GM19035 (cell line): ENCODE measurements around the gene TBL1Y.
"Not testable (repeated sequence)": the region's sequence is repeated elsewhere in the genome, so short reads cannot be mapped to it uniquely, and the experiment has no call there.

Source experiments
- ATAC-seq: cut with Tn5 transposase; IDR thresholded peaks from one replicate; pipeline ENCODE4 v1.9.1; 2021; ENCODE audit not compliant: unreplicated experiment

The TBL1Y gene

DNA sequence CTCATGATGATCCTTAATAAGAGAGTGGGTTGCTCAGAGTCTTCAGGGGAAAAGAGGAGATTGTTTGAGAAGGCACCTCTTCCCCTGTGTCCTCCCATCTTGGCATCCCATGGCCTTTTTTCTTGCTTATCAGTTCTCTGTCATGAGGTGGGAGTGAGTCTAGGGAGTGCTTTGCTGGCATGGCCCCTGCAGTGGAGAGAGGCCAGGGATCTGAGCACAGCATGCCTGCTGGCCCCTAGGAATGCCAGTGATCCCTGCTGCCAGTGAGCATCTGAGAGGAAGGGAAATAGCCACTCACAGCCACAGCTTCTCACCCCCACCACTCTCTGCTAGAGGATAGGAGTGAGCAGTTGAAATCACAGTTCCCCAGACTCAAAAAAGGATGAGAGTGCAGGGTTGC, 168.2 kb downstream of the TBL1Y start:
- ATAC-seq, result no peak

DNA sequence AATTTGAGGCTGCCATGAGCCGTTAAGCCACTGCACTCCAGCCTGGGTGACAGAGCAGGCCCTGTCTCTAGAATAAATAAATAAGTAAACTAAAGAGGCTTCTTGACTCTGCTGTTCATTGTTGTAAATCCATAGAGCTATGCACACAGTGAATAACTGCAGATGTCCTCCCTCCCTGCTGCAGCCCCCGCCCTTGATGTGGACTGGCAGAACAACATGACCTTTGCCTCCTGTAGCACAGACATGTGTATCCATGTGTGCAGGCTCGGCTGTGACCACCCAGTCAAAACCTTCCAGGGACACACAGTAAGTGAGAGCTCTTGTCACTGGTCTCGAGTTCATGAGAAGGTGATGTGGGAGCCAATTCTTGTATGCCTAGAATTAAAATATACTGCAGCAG, 170.1 kb downstream of the TBL1Y start:
- ATAC-seq, result not testable (repeated sequence)

DNA sequence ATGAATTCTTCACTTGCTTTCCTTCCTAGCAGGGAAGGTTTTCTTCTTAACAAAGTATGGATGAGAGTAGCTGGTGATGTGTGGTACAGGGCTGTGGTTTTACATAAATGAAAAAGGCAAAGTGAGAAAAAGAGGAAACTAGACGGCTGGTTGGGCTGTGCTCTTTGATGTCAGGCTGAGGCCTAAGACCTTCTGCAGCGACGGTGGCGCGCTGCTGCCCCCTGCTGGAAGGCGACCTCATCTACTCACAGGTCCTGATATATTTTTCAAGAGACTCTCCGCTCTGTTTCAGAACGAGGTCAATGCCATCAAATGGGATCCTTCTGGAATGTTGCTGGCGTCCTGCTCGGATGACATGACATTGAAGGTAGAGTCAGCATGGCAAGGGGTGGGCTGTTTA, 175.1 kb downstream of the TBL1Y start:
- ATAC-seq, result peak; percentile 95

DNA sequence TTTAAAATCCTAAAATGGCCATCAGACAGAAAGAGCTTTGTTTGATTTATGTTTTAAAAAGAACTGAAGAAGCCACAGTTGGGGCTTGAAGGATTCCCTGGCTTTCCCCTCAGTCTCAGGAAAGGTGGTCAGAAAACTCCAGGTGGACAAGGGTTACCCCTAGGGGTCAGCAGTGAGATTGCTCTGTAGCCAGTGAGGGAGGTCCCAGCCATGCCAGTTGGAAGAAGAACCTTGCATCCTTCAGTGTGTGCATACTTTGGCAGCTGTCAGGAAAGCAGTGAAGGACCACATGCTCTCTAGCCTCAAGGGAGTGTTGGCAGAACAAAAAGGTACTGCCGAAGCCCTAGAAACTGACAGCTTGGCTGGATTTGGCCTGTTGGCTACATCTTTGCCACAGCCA, 182.3 kb downstream of the TBL1Y start:
- ATAC-seq, result no peak

DNA sequence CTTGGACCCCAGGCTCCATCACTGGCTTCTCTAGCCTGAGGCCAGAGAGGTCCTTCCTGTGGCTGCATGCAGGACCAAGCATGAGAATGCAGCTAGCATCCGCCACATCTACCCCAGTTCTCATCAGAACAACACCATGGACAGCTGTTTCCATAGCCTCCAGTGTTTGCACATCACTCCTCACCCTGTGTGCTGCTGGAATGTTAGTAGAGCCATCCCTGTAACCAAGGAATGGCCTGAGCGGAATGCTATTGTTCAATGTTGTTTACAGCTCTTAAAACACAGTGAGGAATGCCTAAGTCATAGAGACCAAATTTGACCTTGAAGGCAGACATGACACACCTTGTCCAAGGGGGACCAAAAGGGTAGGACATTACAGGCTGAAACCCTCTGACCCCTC, 183.9 kb downstream of the TBL1Y start:
- no peak for ATAC-seq

DNA sequence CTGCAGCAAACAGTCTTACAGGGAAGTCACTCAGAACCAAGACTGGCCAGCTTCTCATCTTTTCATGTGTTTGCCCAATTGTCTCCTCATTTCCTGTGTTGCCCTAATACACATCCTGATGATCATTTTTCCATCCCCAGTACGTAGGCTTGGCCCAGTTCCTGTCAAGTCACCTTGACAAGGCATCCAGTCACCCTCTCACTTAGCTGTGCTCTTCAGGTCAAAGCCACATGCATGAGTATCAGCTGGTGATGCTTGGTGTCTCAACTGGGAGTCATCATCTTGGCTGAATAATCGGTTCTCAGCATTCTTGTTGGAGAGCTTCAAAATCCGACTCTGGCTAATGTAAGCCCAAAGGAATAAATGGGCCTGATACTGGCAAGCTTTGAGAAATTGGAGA, 186.5 kb downstream of the TBL1Y start:
- ATAC-seq, result no peak

DNA sequence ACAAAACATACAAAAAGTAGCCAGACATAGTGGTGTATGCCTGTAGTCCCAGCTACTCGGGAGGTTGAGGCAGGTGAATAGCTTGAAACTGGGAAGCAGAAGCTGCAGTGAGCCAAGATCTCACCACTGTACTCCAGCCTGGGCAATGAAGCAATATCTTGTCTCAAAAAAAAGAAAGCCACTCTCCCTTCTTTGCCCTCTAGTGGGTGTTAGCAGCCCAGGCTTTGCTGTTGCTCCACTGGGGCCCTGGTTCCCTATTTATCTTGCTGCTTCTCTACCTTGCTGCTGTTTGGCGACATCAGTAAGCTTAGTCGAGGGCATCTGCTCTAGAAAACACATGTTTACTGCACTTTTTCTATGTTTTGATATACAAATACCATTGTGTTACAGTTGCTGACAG, 189.2 kb downstream of the TBL1Y start:
- ATAC-seq, result no peak

DNA sequence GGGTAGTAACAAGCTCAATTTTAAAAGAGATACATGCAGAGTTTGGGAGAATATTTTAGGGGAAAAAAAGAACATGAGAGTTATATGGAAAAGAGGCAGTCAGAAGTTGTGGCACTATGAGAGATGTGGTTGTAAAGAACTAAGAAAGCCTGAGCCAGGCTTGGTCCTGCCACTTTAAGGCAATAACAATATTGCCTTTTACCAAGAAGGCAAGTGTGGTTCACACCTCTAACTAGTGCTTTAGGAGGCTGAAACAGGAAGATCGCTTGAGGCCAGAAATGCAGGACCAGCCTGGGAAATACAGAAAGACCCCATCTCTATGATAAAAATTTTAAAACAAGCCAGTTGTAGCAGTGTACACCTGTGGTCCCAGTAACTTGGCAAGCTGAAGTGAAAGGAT, 192.2 kb downstream of the TBL1Y start:
- ATAC-seq, result no peak

DNA sequence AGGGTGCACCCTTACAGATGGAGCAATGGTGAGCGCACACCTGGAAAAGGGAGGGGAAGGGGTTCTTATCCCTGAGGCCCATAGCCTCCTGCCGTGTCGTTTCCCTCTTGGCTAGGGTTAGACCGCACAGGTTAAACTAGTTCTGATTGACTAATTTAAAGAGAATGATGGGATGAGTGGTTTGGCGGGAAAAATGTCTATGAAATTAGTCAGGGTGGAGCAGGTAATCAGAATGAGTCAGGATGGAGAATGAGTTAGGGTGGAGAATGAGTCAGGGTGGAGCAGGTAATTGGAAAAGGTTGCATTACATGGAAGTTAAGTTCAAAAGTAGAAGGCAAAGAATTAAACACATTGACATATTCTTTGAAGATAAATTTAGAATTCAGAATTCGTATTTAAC, 196.7 kb downstream of the TBL1Y start:
- no peak for ATAC-seq

DNA sequence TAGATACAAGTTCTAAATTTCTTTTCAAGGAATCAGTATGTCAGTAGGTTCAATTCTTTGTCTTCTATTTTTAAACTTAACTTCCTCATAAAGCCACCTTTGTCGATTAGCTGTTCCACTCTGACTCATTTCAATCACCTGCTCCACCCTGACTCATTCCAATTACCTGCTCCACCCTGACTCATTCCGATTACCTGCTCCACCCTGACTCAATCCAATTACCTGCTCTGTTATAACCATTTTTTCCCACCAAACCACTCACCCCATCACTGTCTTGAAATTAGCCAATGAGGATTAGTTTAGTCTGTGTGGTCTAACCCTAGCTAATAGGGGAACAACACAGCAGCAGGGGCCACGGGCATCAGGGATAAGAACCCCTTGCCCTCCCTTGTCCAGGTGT, 199.6 kb downstream of the TBL1Y start:
- ATAC-seq, result no peak

DNA sequence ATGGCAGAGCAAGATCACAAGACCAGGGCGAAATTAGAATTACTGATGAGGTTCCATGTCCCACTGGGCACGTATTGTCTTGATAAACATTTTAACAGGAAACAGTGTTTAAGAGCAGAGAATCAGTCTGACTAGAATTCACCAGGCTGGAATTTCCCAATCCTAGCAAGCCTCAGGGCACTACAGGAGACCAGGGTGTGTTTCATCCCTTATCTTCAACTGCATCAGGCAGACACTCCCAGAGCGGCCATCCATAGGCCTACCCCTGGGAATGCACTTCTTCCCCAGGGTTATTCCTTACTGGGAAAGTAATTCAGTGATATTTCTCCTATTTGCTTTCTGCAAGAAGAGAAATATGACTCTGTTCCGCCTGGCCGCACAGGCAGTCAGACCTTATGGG, 205.4 kb downstream of the TBL1Y start:
- ATAC-seq, result no peak

DNA sequence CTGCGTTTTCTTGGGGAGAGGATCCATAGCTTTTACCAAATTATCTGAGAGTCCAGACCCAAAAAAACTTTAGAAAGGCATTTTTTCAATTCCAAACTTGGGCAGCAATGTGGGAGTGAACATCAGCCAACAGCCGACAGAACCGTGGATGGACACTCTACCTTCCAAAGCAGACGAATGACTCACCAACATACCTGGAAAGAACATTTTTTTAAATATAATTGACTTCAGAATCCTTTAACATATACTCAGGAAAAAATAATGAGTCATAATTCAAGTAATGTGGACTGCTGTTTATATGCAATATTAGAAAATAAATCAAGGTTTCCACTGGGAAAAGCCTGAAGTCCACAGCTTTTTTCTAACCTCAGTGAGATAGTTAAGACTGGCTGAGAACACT, 211.7 kb downstream of the TBL1Y start:
- no peak for ATAC-seq

DNA sequence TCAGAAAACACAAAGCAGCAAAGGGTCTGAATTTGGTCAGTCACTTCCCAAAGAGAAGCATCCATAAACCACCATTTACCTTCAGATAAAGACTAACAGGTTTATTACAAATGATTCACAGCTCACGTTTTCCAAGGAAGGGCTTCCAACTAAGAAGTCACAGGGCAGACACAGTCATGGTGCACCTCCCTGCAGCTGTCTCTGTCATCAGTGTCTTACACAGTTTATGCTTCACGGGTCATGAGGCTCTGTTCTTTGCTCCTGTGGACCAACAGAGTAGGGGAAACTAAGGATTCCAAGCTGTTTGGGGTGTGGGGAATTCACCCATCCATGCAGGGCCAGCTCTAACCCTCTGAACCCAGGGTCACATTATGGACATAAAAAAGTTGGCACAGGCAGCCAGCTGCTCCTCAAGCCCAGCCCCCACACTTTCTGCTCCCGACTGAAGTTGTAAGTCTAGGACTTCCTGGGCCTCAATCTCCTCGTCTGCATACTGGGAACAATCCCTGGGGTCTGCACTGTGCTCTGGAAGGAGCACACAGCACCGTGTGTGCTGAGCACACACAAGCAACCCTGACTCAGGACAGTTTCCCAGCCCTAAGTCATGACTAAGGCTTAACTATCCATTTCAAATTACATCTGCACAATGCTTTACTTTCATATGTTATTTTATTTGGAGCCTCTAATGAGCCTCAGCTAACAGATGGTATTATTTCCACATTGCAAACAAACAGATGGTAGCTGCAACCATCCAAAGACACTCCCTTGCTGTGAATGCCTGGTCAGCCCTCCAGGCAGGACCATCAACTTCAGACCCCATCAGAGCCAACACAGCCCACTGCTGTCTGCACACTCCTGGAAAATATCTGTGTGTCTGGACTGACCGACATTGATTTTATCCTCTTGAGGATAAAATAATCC, 214.9 kb downstream of the TBL1Y start:
- ATAC-seq, result no peak

DNA sequence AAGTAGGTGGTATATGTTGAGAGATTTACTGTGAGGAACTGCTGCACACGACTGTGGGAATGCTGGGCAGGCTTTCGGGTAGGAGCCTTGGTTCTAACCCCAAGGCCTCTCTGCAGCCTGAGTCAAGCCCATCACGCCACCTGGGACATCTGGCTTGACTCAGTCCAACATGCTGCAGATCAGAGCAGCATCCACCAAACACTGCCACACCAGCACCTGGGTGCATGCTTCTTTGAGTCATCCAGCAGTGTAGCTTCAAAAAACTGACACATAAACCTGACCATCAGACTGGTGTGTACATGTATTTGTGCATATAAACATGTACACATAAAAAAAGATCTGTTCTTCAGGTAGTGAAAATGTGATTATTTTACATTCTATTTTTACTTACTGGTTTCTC, 217.7 kb downstream of the TBL1Y start:
- ATAC-seq, result no peak
